ENCODE measurements around the gene PAM.

The PAM gene

GRCh38 chr5:102799017-102799416 lies 43.9 kb downstream of the PAM start:
- intact Hi-C loops (cut with DNase I): no loop called here
- no peak for DNase-seq

DNA sequence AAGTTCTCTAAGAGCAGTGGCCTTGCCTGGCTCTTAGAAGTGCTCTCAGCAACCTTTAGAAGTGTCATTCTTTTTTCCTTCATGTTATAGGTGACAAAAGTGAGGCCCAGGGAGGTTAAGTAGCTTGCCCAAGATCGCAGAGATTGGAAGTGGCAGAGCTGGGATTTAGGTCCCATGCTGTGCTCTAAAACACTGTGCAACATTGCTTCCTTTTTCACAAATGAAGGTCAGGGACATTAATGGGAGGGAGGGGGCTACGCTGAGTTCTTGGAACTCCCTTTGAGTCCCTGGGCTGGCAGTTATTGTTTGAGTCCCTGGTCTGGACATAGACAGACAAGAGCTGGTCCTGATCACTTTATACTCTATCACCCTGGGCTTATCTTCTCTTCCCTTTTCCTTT lies 45.3 kb downstream of the PAM start:
- intact Hi-C loops (cut with DNase I): no loop called here
- no peak for DNase-seq

GRCh38 chr5:102801371-102801770 lies 46.3 kb downstream of the PAM start:
- intact Hi-C loops (cut with DNase I): no loop called here
- DNase-seq: no peak

DNA sequence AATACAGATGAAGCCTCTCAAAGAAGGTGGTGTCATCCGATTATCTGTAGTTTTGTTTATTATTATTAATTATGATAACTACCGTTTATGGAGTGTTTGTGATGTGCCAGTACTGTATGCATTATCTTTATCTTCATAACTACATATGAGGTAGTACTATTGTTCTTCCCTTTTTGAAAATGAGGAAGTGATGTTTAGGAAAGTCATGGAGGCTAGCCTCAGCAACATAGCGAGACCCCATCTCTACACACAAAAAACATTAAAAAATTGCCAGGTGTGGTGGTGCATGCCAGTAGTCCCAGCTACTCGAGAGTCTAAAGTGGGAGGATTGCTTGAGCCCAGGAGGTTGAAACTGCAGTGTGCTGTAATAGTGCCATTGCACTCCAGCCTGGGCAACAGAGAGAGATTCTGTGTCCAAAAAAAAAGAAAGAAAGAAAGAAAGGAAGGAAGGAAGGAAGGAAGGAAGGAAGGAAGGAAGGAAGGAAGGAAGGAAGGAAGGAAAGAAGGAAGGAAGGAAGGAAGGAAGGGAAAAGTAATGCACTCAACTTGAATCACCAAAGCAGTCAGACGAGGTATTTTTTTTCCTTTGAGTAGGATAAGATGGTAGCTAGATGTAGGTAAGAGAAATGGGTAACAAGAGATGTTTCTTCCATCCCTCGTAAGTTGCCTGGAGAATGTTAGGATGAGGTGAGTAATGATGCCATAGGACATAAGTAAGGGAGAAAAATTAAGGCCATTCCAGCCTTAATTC lies 47.8 kb downstream of the PAM start:
- intact Hi-C loops (cut with DNase I): no loop called here
- DNase-seq: no peak

DNA sequence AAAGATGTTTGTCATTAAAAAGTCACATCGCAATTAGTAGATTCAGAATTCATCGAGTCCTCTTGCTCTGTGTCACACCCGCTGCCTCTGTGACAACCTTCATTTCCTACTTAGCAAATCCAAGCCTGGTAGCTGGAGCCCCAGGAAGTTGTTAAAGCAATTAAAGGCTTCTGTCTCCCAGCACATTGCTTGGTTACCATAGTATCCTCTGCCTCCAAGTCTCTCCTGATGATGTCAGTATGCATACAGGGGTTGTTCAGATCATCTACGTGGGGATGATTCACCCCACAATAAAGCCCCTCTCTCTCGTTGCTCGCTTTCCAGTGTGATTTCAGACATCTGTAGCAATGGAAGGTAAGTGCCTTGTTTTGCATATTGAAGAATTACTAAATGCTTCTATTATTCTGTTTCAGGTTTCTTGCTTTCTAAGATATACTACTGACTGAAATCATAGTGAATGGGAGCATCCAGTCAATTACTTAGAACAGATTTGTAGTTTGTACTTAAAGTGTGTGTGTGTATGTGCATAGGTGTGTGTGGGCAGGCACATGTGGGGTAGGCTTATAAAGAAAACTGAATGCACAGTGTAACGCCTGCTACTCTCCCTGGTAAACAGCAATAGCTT lies 52.9 kb downstream of the PAM start:
- intact Hi-C loops (cut with DNase I): no loop called here
- DNase-seq: peak in 14 of 42 donors; percentile 7 to 62 (median 23)

GRCh38 chr5:102809033-102809432 lies 53.9 kb downstream of the PAM start:
- intact Hi-C loops (cut with DNase I): no loop called here
- no peak for DNase-seq

DNA sequence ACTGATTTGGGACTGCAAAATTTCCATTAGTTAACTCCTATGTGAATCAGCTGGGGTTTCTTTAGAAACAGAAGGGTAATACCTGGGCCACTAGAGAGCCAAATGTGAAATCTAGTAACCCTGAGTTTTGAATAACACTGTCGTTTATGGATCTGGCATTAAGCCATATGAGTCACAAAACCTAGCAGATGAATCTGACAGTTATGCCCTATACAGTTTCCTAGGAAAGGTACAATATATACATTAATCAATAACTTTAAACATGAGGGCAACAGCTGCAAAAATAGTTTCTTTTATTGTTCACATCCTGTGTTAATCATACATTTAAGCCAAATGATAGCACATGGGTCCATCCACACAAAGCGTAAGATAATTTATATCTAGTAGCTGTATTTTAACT lies 56.9 kb downstream of the PAM start:
- intact Hi-C loops (cut with DNase I): no loop called here

DNA sequence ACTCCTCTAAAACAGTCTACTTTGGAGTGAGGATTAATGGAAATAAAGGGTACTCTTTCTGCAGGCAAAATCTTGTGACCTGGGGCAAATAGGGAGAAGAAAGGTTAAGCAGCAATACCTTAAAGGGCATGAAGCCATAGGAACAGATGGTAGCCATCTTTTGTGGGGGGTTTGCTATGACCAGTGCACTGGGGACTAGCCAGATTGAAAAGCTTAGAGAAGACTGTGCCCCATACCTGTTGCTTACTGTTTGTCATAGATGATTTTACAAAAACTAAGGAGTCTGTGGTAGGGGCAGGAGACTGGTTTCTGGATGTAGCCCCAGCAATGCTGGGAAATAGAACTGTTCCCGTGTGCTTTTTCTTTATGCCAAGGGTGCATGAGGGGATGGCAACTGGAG lies 58.6 kb downstream of the PAM start:
- DNase-seq: no peak

More for the DNA sequence above, 56.9 kb downstream of the PAM start:
- no peak for DNase-seq

GRCh38 chr5:102815084-102815483 lies 60.0 kb downstream of the PAM start:
- no peak for DNase-seq
- intact Hi-C loops (cut with DNase I): no loop called here

More for the DNA sequence above, 58.6 kb downstream of the PAM start:
- intact Hi-C loops (cut with DNase I): no loop called here

DNA sequence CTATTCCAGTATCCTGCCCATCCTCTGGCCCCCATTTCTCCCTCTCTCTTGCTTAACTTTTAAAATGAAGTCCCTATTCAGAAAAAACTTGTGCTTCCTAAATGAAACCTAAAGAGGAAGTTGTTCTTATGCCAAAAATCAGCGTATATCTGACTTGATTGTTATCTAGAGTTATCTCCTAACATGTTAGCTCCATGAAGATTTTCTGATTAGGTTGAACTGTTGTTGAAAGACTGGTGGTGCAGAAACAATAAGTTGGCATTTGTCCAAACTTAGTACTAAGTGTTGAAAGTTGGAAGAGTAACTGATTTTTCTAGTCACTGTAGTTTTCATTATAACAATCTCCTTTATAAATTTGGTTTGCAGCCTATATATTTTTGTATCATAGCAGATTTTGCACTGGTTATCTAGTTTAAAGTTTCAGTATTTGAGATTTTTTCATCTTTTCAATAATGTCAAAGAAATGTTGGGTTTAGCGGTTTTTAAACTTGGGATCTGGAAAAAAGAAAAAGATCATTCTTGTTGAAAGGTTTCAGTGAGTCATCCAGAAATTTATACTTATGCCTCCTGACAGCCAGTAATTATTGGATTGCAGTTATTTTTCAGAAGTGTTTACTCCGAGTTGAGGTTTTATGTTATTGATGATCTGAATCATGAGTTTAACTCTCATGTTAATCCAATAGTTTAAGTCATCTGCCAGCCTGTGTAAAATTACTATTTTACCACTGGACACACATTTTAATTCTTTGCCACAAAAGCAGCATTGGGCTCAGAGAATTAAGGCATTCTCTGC lies 60.6 kb downstream of the PAM start:
- intact Hi-C loops (cut with DNase I): no loop called here
- no peak for DNase-seq

DNA sequence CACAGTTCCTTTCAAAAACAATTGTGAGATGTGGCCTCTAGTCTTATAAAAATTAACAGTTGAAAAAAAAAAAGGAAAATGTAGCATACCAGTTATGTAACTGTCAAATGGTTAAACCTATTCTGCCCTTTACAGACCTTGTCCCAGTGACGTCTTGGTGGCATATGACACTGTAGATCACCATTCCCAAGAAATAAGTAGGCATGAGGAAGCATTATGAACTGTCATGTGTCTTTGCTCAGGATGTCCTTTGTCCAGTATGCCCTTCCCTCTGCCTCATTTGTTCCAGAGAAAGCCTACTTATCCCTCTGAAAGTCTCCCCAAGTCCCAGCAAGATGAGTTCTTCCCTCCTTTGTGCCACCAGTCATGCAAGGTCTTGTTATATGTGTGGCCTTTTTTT lies 63.2 kb downstream of the PAM start:
- DNase-seq: no peak

GRCh38 chr5:102818934-102819333 lies 63.8 kb downstream of the PAM start:
- intact Hi-C loops (cut with DNase I): no loop called here
- no peak for DNase-seq

More for the DNA sequence above, 63.2 kb downstream of the PAM start:
- intact Hi-C loops (cut with DNase I): no loop called here

DNA sequence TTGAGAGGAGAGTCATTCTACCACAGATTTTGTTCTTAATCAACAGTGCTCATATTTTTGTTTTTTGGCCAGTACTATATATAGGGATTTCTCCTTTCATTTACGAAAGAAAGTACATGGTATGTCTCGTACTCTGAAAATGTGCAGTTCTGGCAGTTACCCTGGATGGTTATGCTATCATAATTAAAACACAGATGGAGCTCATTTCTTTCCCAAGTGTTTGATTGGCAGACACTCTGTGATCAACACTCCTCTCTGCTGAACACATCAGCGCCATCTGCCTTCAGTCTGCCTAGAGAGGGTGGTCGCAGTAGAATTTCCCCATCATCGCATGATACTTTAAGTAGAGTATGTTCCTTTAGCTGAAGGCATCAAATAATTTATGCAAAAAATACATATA lies 64.5 kb downstream of the PAM start:
- DNase-seq: no peak
- intact Hi-C loops (cut with DNase I): no loop called here

DNA sequence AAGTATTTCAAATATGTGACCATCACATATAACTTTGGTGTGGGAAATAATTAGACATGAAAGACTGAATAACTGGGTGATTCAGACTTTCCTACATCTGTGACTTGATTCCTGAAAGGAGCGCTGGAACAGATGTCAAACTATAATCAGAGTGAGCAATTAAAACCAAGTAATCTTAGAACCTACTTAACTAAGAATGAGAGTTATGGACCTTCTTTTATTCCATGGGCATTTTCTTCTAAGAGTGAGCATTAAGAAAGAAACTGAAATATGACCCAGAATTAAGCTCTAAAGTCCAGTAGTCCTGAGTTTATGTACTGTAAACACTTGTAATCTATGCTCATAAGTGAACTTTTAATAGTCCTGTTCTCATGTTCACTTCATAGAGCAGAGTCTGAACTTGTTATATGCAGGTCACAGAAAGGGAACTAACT lies 68.4 kb downstream of the PAM start:
- DNase-seq: no peak

GRCh38 chr5:102826629-102827028 lies 71.5 kb downstream of the PAM start:
- no peak for DNase-seq
- intact Hi-C loops (cut with DNase I): no loop called here

More for the DNA sequence above, 68.4 kb downstream of the PAM start:
- intact Hi-C loops (cut with DNase I): no loop called here

GRCh38 chr5:102830241-102830640 lies 75.1 kb downstream of the PAM start:
- no peak for DNase-seq
- intact Hi-C loops (cut with DNase I): no loop called here

- intact Hi-C loops (cut with DNase I): no loop called here
- no peak for DNase-seq
Measured at GRCh38 chr5:102832445-102832844, 77.3 kb downstream of the PAM start.

DNA sequence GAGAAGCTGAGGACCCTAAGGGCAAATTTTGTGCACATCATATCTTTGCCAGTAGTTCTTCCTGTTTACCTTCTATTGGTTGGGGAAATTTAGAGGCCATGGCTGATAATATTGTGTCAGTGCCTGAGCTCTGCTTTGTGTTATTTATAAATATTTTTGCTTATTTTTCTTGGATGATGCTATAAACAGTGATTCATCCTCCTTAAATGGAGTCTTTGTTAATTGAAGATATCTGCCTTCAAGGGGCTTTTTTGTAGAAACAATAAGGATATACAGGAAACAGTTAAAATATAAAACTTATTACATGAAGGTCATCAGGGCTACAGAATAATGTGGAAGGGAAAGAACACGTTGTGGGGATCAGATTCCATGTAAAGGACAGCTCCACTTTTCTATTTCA lies 78.0 kb downstream of the PAM start:
- intact Hi-C loops (cut with DNase I): no loop called here
- DNase-seq: no peak

DNA sequence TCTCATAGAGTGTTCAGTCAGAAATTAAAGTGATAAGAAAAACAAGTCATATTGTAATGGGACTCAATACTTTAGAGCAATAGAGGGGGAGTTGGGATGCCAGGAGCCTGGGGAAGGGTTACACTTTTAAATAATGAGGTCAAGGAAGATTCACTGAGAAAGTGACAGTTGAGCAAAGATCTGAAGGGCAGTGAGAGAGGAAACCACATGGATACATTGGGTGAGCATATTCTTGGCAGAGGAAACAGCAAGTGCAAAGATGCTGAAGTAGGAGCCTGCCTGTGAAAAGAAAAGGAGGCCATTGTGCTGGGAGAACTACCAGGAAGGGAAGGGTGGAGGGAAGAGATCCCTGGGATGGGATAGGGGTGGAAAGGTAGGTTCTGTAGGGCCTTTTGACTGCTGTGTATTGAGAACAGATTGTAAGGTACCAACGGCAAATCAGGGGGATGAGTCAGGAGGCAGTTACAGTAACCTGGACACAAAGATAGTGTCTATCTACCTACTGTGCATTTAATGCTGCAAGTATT lies 79.4 kb downstream of the PAM start:
- intact Hi-C loops (cut with DNase I): no loop called here
- no peak for DNase-seq

DNA sequence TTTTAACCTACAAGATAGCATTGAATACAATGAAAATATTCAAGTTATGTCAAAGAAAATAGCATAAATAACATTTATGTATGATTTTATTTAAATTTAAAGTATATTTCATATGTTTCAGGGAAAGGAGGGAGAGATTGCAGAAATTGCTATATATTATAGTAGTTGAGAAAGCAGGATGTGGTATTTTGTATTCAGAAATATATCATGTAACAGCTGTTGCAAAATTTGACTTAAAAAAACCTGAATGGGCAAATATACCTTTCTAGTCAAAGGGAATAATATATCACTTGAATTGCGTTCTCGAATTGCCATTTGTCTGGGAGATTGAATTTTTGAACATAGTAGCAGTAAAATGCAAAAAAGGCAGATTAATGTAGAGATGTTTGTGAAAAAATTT lies 80.6 kb downstream of the PAM start:
- DNase-seq: no peak
- intact Hi-C loops (cut with DNase I): no loop called here

Data from head of caudate nucleus (tissue), 42 donors.